GM18507 (cell line): ENCODE results near the gene P2RX2.
"Not testable (repeated sequence)": the region's sequence is repeated elsewhere in the genome, so short reads cannot be mapped to it uniquely, and the experiment has no call there.

Experiments used
- DNase-seq: peaks from one replicate; pipeline ENCODE4 v3.0.0; 2011; ENCODE audit warnings: low read depth; ENCODE audit not compliant: insufficient read length; ENCODE audit errors: extremely low spot score
- FAIRE-seq: peaks from 2 replicates; lab custom pipeline; 2011; peaks lifted over from hg19 to GRCh38; lab: Jason Lieb, UNC

P2RX2 gene

GRCh38 chr12:132582582-132583410 is 35.8 kb upstream of the P2RX2 start:
- no peak for DNase-seq
- no peak for FAIRE-seq

DNA sequence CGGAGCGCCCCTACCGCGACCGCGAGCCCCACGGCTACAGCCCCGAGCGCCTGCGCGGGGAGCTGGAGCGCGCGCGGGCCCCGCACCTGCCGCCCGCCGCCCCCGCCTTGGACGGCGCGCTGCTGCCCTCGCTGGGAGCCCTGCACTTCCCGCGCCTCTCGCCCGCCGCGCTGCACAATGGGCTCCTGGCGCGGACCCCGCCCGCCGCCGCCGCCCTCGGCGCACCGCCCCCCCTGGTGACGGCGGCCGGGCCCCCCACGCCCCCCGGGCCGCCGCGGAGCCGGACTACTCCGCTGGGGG is 35.2 kb upstream of the P2RX2 start:
- no peak for DNase-seq
- FAIRE-seq = no peak

- DNase-seq = no peak
- FAIRE-seq = no peak
These were observed 34.8 kb upstream of the P2RX2 start for GRCh38 chr12:132583736-132584135.

DNA sequence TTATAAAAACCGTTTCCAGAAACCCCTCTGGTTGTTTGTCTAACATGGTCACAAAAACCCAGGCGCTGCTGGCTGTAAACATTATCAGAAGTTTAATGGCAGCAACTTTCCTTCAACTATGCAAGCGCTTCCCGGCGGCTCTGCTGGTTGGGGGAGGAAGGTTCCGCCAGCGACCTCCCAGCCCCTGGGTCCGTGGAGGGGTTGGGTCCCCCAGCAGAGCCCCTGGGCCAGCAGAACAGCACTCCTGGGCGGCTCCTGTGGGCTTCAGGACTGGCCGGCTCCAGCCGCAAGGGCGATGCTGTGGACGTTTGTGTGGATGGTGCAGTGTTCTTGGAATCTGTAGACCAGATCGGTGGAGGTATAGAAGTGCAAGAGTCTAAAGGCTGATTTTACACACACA is 34.1 kb upstream of the P2RX2 start:
- FAIRE-seq (no peak), DNase-seq (no peak)

GRCh38 chr12:132585177-132585576 is 33.4 kb upstream of the P2RX2 start:
- FAIRE-seq (no peak), DNase-seq (no peak)

GRCh38 chr12:132586929-132587328 is 31.6 kb upstream of the P2RX2 start:
- DNase-seq (no peak), FAIRE-seq (no peak)

- FAIRE-seq = no peak
- DNase-seq = no peak
These were observed 30.8 kb upstream of the P2RX2 start for GRCh38 chr12:132587781-132588180.

- FAIRE-seq = no peak
- DNase-seq = no peak
These were observed 30.3 kb upstream of the P2RX2 start for GRCh38 chr12:132588319-132588718.

DNA sequence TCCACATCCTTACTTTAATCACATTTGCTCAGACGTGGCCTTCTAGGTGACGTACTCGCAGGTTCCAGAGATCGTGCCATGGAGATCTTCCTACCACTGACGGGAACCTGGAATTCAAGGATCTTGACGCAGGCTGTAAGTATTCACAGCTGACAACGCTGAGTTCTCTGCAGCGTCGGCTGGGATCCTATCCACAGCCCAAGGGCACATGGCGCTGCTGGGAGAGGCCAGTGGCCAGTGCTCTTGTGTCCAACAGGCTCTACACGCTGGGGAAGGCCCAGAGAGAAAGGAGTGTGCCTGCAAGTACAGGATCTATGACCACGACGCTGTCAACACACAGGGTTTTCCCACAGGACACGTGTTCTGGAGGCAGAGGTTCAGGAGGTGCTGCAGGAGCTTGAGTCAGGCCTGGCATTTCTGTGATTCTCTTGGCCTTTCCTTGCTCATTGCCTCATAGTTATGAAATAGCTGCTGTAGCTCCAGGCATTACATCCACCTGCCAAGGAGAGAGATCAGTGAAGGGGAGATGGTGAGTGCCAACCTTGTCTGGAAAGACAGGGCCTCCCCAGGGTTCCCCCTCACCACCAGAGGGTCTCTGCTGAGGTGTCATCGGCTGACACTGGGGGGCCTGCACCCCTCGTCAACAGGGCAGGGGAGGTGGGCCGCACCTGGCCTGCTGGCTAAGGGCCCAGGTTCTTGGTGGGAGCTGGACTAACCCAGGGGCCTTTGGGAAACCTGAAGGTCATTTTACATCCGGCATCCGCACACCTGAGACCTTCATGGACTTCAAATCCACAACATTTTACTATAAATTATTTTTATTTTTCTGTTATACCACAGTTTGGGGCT is 29.5 kb upstream of the P2RX2 start:
- DNase-seq (no peak), FAIRE-seq (no peak)

DNA sequence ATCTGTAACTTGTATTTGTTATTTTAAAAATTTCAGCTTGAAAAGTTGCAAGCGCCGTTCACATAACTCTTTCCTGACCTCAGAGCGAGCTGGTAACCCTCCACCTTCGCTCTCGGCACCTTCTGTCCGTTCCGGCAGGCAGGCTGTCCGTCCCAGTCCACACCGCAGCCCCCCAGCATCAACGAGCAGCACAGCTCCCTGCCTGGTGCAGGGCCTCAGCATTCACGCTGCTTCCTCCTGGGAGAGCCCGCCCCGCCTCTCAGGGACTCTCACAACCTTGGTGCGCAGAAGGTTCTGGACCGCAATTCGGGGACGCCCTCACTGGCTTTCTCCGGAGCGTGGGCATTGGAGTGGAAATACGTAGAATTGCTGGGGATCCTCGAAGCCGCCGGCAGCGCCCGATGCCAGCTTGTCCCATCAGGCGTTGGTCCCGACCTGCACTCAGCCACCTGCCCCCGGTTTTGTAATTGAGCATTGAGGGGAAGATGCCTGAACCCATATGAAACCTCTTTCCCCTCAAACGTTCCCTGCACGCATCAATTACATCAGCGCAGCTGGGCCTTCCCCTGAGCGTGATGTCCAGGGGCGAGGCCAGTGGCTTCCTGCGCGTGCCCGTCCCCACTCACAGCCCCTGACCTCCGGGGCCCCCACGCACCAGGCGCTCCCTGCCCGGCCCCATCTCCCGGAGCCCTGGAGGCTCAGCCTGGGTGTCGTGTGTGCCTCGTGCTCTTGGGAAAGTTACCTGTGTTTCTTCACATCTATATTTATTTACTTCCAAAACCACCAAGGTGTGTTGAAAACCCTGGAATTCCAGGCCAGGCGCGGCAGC is 27.3 kb upstream of the P2RX2 start:
- DNase-seq (no peak), FAIRE-seq (no peak)

DNA sequence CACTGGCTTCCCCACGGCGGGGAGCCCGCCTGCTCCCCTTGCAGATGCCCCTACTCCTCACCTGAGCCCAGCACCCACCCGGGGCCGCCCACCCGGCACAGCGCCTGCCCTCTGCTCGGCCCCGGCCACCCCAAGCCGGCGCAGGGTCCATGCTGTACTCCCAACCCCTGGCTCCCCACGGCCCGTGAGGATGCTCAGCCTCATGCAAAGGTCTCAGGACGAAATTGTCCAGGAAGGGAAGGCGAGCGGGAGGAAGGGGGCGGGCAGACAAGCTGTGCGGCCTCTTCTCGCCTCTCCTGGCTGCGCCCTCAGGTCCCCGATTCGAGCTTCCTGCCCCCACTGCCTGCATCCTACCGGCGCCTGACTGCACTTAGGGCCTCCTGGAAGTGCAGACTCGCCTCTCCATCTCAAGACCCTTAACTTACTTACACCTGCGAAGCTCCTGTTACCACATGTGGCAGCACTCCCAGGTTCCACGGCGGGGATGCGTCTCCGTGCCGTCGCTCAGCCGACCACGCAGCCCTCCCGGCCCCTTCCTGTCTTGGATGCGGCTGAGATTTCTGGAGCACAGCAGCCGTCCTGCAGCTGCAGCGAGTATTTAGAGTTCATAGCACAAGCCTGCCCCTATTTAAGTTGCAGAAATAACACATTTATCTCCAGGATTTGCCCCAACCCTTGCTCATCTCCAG is 26.1 kb upstream of the P2RX2 start:
- FAIRE-seq = no peak
- no peak for DNase-seq

DNA sequence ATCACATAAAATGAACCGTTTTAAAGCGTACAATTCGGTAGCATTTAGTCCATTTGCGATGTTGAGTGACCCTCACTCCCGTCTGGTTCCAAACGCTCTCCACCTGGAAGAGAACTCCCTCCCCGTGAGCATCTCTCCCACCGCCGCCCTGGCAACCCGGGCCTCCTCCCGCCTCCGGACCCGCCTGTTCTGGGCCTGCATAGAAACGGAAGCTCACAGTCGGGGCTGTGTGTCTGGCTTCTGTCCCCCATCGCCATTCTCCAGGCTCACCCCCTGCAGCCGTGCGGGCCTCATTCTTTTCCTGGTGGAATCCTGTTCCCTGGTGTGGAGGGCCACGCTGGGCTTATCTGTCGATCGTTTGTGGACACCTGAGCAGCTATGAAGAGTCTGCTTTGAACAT is 25.5 kb upstream of the P2RX2 start:
- FAIRE-seq = no peak

GRCh38 chr12:132593521-132593920 is 25.1 kb upstream of the P2RX2 start:
- no peak for FAIRE-seq
- no peak for DNase-seq

More for the DNA sequence above, 25.5 kb upstream of the P2RX2 start:
- no peak for DNase-seq

DNA sequence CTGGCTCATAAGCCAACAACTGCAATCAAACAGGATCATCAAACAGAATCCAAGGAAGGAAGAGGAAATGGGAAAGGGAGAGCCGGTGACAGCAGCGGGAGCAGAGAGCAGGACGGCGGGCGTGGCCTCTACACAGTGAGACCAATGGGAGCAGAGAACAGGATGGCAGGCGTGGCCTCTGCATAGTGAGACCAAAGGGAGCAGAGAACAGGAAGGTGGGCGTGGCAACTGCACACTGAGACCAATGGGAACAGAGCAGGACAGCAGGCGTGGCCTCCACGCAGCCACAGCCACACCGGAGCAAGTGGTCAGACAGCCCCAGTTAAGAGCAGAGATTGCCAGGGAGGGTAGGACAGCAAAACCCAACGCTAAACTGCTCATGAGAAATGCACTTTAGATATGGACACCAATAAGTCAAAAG is 24.6 kb upstream of the P2RX2 start:
- DNase-seq (peak; percentile 35), FAIRE-seq (no peak)

GRCh38 chr12:132595183-132595582 is 23.4 kb upstream of the P2RX2 start:
- DNase-seq (no peak), FAIRE-seq (no peak)

DNA sequence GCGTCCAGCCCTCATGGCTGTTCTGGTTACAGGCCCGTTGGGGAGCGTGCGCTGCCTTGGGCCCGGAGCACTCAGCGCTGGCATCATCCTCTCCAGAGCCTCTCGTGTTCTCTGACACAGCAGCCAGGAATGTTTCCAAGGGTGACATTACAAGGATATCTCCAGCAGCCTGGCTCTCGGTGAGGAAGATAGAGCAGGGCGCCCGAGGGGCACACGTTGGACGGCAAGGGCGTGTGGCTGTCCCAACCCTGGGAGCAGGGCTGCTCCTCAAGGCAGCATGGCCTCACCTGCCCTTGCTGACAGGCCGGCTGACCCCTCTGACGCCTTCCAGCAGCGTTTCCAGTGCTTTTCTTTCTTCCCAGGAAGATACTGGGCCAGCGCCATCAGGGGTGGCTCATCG is 22.6 kb upstream of the P2RX2 start:
- FAIRE-seq (no peak), DNase-seq (no peak)

- no peak for FAIRE-seq
- DNase-seq = no peak
These were observed 21.0 kb upstream of the P2RX2 start for GRCh38 chr12:132597333-132598316.

- FAIRE-seq = not testable (repeated sequence)
These were observed 19.1 kb upstream of the P2RX2 start for GRCh38 chr12:132599502-132599901.

More at GRCh38 chr12:132599502-132599901, 19.1 kb upstream of the P2RX2 start:
- not testable (repeated sequence) for DNase-seq
